ENCODE results near the gene TMEM253.

The TMEM253 gene

DNA sequence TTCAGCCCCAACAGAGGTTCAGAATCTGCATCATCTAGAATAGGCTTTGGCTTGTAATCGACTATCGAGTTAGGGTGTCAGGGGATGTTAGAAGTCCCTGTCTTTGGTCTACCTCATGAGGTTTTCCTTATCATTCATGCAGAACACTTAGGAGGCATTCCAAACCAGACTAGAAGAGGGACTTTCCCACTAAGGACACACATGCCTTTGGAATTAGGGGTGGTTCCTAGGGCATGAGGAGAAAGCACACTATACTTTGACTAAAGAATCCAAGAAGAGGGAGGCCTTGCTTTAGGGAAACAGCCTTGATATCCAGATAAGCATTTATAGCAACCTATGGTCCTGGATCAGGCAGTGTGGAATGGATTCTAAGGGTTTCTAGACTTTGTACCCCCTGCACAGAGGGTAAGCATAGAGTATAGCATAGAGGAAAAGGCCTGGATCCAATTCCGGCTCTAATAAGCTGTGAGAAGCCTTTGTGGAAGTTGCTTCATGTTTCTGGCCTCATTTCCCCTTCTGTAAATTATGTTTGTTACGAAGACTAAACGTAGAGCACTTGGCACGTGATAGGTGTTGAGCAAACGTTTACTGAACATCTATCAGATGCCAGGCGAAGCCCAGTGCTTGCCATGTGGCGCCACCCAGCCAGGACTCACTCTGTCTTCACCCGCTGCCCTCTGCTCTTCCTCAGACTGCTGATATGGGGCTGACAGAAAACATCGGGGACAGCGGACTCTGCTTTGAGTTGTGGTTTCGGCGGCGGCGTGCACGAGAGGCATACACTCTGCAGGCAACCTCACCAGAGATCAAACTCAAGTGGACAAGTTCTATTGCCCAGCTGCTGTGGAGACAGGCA, 15.6 kb upstream of the TMEM253 start:
- H3K4me3 ChIP-seq (ENCODE audit: control insufficient read depth, low read depth, low read length) = no peak overlapping the region
- DNase-seq (ENCODE audit: low read depth) = no peak
- TF ChIP-seq, protein P1, sequence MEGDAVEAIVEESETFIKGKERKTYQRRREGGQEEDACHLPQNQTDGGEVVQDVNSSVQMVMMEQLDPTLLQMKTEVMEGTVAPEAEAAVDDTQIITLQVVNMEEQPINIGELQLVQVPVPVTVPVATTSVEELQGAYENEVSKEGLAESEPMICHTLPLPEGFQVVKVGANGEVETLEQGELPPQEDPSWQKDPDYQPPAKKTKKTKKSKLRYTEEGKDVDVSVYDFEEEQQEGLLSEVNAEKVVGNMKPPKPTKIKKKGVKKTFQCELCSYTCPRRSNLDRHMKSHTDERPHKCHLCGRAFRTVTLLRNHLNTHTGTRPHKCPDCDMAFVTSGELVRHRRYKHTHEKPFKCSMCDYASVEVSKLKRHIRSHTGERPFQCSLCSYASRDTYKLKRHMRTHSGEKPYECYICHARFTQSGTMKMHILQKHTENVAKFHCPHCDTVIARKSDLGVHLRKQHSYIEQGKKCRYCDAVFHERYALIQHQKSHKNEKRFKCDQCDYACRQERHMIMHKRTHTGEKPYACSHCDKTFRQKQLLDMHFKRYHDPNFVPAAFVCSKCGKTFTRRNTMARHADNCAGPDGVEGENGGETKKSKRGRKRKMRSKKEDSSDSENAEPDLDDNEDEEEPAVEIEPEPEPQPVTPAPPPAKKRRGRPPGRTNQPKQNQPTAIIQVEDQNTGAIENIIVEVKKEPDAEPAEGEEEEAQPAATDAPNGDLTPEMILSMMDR (IDR thresholded peaks at IDR 0.05; ENCODE audit: control insufficient read depth, insufficient read depth, low read depth, low read length, missing control alignments) = no peak

GRCh38 chr14:21086908-21087293, 14.0 kb upstream of the TMEM253 start:
- no peak overlapping the region for H3K4me3 ChIP-seq (ENCODE audit: control insufficient read depth, low read depth, low read length)
- DNase-seq (ENCODE audit: low read depth) = no peak
- TF ChIP-seq, protein P1 (IDR thresholded peaks at IDR 0.05; ENCODE audit: control insufficient read depth, insufficient read depth, low read depth, low read length, missing control alignments) = no peak

DNA sequence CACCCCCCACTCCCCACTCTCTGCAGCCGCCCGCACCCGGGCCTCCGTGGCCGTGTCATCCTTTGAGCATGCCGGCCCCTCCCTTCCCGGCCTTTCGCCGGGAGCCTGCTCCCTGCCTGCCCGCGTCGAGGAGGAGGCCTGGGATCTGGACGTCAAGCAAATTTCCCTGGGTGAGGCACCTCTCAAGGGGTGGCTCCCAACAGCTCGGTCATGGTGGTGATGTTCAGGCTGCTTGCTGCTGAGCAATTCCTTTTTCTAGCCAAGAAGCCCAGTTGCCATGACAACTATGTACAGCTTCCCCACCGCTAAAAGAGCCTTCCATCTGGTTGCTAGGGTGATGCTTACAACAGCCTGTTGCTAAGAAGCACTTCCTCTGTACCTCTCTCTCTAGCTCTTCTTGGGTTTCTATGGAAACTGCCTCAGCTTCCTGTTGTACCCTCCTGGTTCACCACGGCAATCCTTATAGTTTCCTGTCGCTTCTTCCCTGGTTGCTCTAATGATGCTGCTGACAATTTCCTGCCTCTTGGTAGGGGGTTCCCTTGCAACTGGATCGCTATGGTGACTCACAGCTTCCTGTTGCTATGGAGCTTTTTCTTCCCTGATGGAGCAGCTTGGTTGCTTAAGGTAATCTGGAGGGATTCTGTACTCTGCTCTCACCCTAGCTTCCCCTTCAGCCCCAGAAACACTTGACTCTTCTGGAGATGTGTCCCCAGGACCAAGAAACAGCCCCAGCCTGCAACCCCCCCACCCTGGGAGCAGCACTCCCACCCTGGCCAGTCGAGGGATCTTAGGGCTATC, 13.4 kb upstream of the TMEM253 start:
- TF ChIP-seq, protein P1 (IDR thresholded peaks at IDR 0.05; ENCODE audit: control insufficient read depth, insufficient read depth, low read depth, low read length, missing control alignments) = no peak
- no peak overlapping the region for H3K4me3 ChIP-seq (ENCODE audit: control insufficient read depth, low read depth, low read length)
- DNase-seq (ENCODE audit: low read depth) = peak; percentile 78

DNA sequence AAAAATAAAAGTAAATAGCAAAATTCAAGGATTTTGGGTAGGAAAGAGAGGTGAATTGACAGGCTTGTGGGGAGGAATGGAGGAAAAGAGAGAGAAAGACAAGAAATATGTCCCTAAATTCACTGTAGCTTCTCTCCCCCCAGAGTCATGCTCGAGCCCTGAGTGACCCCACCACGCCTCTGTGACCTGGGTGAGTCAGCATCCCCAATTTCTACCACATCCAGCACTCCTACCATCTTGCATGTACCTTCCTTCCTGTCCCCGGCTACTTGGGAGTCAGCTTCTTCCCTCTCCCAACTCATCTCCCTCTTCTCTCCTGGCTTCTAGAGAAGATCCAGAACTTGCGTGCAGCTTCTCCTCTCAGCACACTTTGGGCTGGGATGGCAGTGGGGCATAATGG, 12.2 kb upstream of the TMEM253 start:
- TF ChIP-seq, protein P1 (IDR thresholded peaks at IDR 0.05; ENCODE audit: control insufficient read depth, insufficient read depth, low read depth, low read length, missing control alignments) = no peak
- DNase-seq (ENCODE audit: low read depth) = no peak
- no peak overlapping the region for H3K4me3 ChIP-seq (ENCODE audit: control insufficient read depth, low read depth, low read length)

DNA sequence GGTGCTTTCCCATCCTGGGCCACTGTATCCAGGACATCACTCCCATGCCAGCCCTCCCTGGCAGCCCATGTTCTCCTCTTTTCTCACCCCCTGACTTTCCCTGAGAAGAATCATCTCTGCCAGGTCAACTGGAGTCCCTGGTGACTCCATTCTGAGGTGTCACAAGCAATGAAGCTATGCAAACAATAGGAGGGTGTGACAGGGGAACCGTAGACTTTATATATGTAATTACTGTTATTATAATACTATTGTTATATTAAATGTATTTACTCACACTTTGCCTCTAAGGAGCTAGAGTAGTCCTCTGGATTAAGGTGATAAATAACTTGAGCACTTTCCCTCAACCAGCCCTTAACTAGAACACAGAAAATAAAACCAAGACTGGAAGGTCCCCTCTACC, 11.6 kb upstream of the TMEM253 start:
- H3K4me3 ChIP-seq (ENCODE audit: control insufficient read depth, low read depth, low read length) = no peak overlapping the region
- no peak for DNase-seq (ENCODE audit: low read depth)
- TF ChIP-seq, protein P1 (IDR thresholded peaks at IDR 0.05; ENCODE audit: control insufficient read depth, insufficient read depth, low read depth, low read length, missing control alignments) = no peak

DNA sequence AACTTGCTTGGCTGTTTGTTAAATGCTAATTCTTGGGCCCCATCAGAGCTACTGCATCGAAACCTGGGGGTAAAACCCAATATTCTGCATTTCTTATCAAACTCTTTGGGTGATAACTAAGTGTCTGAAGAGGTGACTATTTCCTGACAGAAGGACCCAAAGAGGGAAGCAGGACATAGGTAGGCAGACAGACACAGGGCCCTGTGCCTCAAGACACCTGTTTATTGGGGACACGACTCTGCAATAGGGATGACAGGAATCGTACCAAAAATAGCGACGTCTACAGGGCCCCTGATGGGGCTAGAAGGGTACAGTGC, 11.0 kb upstream of the TMEM253 start:
- TF ChIP-seq, protein P1 (IDR thresholded peaks at IDR 0.05; ENCODE audit: control insufficient read depth, insufficient read depth, low read depth, low read length, missing control alignments) = no peak
- no peak for DNase-seq (ENCODE audit: low read depth)
- H3K4me3 ChIP-seq (ENCODE audit: control insufficient read depth, low read depth, low read length) = no peak overlapping the region
